COLO668 (cell line): ENCODE data around the gene AK9.
"Not testable (repeated sequence)": the region's sequence is repeated elsewhere in the genome, so short reads cannot be mapped to it uniquely, and the experiment has no call there.

Source experiments
- DNase-seq: peaks from one replicate; lab custom pipeline; 2025; ENCODE audit not compliant: unreplicated experiment; lab: John Stamatoyannopoulos, UW

AK9 gene

GRCh38 chr6:109628158-109629000, 62.6 kb downstream of the AK9 start:
- no peak for DNase-seq

- no peak for DNase-seq
Measured at GRCh38 chr6:109626311-109626710, 64.7 kb downstream of the AK9 start.

GRCh38 chr6:109625199-109625598, 65.8 kb downstream of the AK9 start:
- DNase-seq: no peak

- no peak for DNase-seq
Measured at GRCh38 chr6:109623288-109623687, 67.7 kb downstream of the AK9 start.

GRCh38 chr6:109612268-109612667, 78.7 kb downstream of the AK9 start:
- DNase-seq: no peak

GRCh38 chr6:109611502-109611901, 79.5 kb downstream of the AK9 start:
- DNase-seq: no peak

- DNase-seq: no peak
Measured at GRCh38 chr6:109610590-109610989, 80.4 kb downstream of the AK9 start.

- DNase-seq: no peak
Measured at GRCh38 chr6:109609737-109610136, 81.3 kb downstream of the AK9 start.

- no peak for DNase-seq
Measured at GRCh38 chr6:109606359-109606758, 84.6 kb downstream of the AK9 start.

- DNase-seq: no peak
Measured at GRCh38 chr6:109595998-109596397, 95.0 kb downstream of the AK9 start.

- no peak for DNase-seq
Measured at GRCh38 chr6:109580519-109580918, 110.5 kb downstream of the AK9 start.

GRCh38 chr6:109579361-109579760, 111.6 kb downstream of the AK9 start:
- DNase-seq: no peak

- DNase-seq: not testable (repeated sequence)
Measured at GRCh38 chr6:109569901-109570300, 121.1 kb downstream of the AK9 start.

GRCh38 chr6:109561844-109562243, 129.2 kb downstream of the AK9 start:
- DNase-seq: no peak

- DNase-seq: no peak
Measured at GRCh38 chr6:109531446-109531845, 159.6 kb downstream of the AK9 start.

- no peak for DNase-seq
Measured at GRCh38 chr6:109527989-109528388, 163.0 kb downstream of the AK9 start.

- DNase-seq: peak; percentile 41
Measured at GRCh38 chr6:109526905-109527628, 163.9 kb downstream of the AK9 start.

GRCh38 chr6:109524129-109524528, 166.9 kb downstream of the AK9 start:
- no peak for DNase-seq

GRCh38 chr6:109523478-109523877, 167.5 kb downstream of the AK9 start:
- DNase-seq: no peak

- no peak for DNase-seq
Measured at GRCh38 chr6:109521080-109521479, 169.9 kb downstream of the AK9 start.

GRCh38 chr6:109519647-109520046, 171.4 kb downstream of the AK9 start:
- not testable (repeated sequence) for DNase-seq

GRCh38 chr6:109516929-109517328, 174.1 kb downstream of the AK9 start:
- no peak for DNase-seq
